Suprapubic skin (tissue), 4 donors: ENCODE data around the gene TRMU.

Experiments used
- CTCF ChIP-seq, 2 donors: fragments of 200-600 bp in 1 of 2; fragments of 450-650 bp in 1 of 2; sonication (generic) in 1 of 2; IDR thresholded peaks; one replicate each; pipeline ENCODE4 v1.5.1; 2016 to 2019; ENCODE audit warnings: antibody characterized with exemption in 2 of 2, mild to moderate bottlenecking in 1 of 2, moderate library complexity in 1 of 2
- EP300 ChIP-seq: sonication (generic); formaldehyde crosslinking; IDR thresholded peaks from one replicate; pipeline ENCODE4 v1.6.1; 2017; ENCODE audit warnings: antibody characterized with exemption
- POLR2AphosphoS5 ChIP-seq, 3 donors: sonication (generic); formaldehyde crosslinking; IDR thresholded peaks; one replicate each; pipeline ENCODE4 v1.6.1; 2017; ENCODE audit warnings: antibody characterized with exemption in 3 of 3

GRCh38 chr22:46354176-46354992 is 18.9 kb downstream of the TRMU start:
- no peak for TF ChIP-seq CTCF (IDR thresholded peaks at IDR 0.05)
- TF ChIP-seq POLR2AphosphoS5 (IDR thresholded peaks at IDR 0.05), result no peak
- no peak for TF ChIP-seq EP300
